Skeletal muscle satellite cell (primary cell): ENCODE results near the gene ZNHIT6.

Experiments used
- H3K27me3 ChIP-seq: 2 replicates; pipeline ENCODE4 v1.7.0; 2013; ENCODE audit warnings: low read length; ENCODE audit not compliant: control insufficient read depth, insufficient read depth
- H3K36me3 ChIP-seq: 2 replicates; pipeline ENCODE4 v1.7.0; 2013; ENCODE audit warnings: mild to moderate bottlenecking, control low read depth, low read length; ENCODE audit not compliant: insufficient read depth
- H3K4me1 ChIP-seq: 2 replicates; pipeline ENCODE4 v1.7.0; 2013; ENCODE audit warnings: low read length; ENCODE audit not compliant: control insufficient read depth, insufficient read depth
- H3K4me2 ChIP-seq: 2 replicates; pipeline ENCODE4 v1.7.0; 2013; ENCODE audit warnings: mild to moderate bottlenecking, low read length
- H3K4me3 ChIP-seq: 2 replicates; pipeline ENCODE4 v1.7.0; 2013; ENCODE audit warnings: low read length
- H3K9ac ChIP-seq: 2 replicates; pipeline ENCODE4 v1.7.0; 2013; ENCODE audit warnings: mild to moderate bottlenecking, low read depth, low read length, moderate library complexity
- H3K9me3 ChIP-seq: replicated peaks from 2 replicates; pipeline ENCODE4 v1.7.0; 2013; ENCODE audit warnings: mild to moderate bottlenecking, control low read depth, low read length

Gene ZNHIT6

GRCh38 chr1:85616736-85617135 is 91.5 kb downstream of the ZNHIT6 start:
- Histone ChIP-seq H3K9ac (no peak overlapping the region), H3K4me3 (no peak overlapping the region), H3K36me3 (peaks cover 4% of the 10 kb centered on the region), H3K4me1 (peaks cover 30% of the 10 kb centered on the region), H3K27me3 (no peaks in the 10 kb centered on the region), H3K9me3 (peaks cover 6% of the 10 kb centered on the region), H3K4me2 (no peak overlapping the region)

GRCh38 chr1:85616364-85616705 is 91.9 kb downstream of the ZNHIT6 start:
- H3K4me2 ChIP-seq, result no peak overlapping the region
- peaks cover 34% of the 10 kb centered on the region for H3K4me1 ChIP-seq
- H3K36me3 ChIP-seq, result peaks cover 1% of the 10 kb centered on the region
- peaks cover 3% of the 10 kb centered on the region for H3K9me3 ChIP-seq
- H3K9ac ChIP-seq, result no peak overlapping the region
- no peak overlapping the region for H3K4me3 ChIP-seq
- H3K27me3 ChIP-seq, result no peaks in the 10 kb centered on the region

GRCh38 chr1:85615586-85616363 is 92.5 kb downstream of the ZNHIT6 start:
- H3K9ac ChIP-seq, result no peak overlapping the region
- no peak overlapping the region for H3K4me2 ChIP-seq
- no peaks in the 10 kb centered on the region for H3K27me3 ChIP-seq
- no peak overlapping the region for H3K4me3 ChIP-seq
- no peaks in the 10 kb centered on the region for H3K9me3 ChIP-seq
- H3K36me3 ChIP-seq, result no peaks in the 10 kb centered on the region
- peaks cover 40% of the 10 kb centered on the region for H3K4me1 ChIP-seq

GRCh38 chr1:85612704-85613361 is 95.4 kb downstream of the ZNHIT6 start:
- H3K36me3 ChIP-seq, result no peaks in the 10 kb centered on the region
- H3K9ac ChIP-seq, result peak overlapping the region; percentile 90
- H3K9me3 ChIP-seq, result no peaks in the 10 kb centered on the region
- no peak overlapping the region for H3K4me3 ChIP-seq
- H3K27me3 ChIP-seq, result no peaks in the 10 kb centered on the region
- peaks cover 59% of the 10 kb centered on the region for H3K4me1 ChIP-seq
- H3K4me2 ChIP-seq, result peak overlapping the region; percentile 47

- Histone ChIP-seq H3K4me3 (no peak overlapping the region), H3K27me3 (no peaks in the 10 kb centered on the region), H3K4me2 (peak overlapping the region; percentile 52), H3K9me3 (no peaks in the 10 kb centered on the region), H3K36me3 (no peaks in the 10 kb centered on the region), H3K9ac (peak overlapping the region; percentile 90), H3K4me1 (peaks cover 57% of the 10 kb centered on the region)
Observed at GRCh38 chr1:85611856-85612255, 96.4 kb downstream of the ZNHIT6 start.

- Histone ChIP-seq H3K4me3 (peak overlapping the region; percentile 46), H3K27me3 (no peaks in the 10 kb centered on the region), H3K4me2 (peak overlapping the region; percentile 52), H3K4me1 (peaks cover 61% of the 10 kb centered on the region), H3K36me3 (no peaks in the 10 kb centered on the region), H3K9ac (peak overlapping the region; percentile 85), H3K9me3 (no peaks in the 10 kb centered on the region)
Observed at GRCh38 chr1:85611425-85611824, 96.8 kb downstream of the ZNHIT6 start.

- Histone ChIP-seq H3K27me3 (no peaks in the 10 kb centered on the region), H3K4me1 (peaks cover 69% of the 10 kb centered on the region), H3K4me3 (no peak overlapping the region)
Observed at GRCh38 chr1:85609976-85610375, 98.3 kb downstream of the ZNHIT6 start.

GRCh38 chr1:85608851-85609250 is 99.4 kb downstream of the ZNHIT6 start:
- Histone ChIP-seq H3K4me1 (peaks cover 69% of the 10 kb centered on the region), H3K4me2 (no peak overlapping the region), H3K9me3 (no peaks in the 10 kb centered on the region), H3K9ac (peak overlapping the region; percentile 83), H3K4me3 (no peak overlapping the region), H3K27me3 (no peaks in the 10 kb centered on the region), H3K36me3 (no peaks in the 10 kb centered on the region)

More at GRCh38 chr1:85609976-85610375, 98.3 kb downstream of the ZNHIT6 start:
- peak overlapping the region; percentile 85 for H3K9ac ChIP-seq
- H3K9me3 ChIP-seq, result no peaks in the 10 kb centered on the region
- H3K4me2 ChIP-seq, result no peak overlapping the region
- no peaks in the 10 kb centered on the region for H3K36me3 ChIP-seq

- Histone ChIP-seq H3K4me2 (peak overlapping the region; percentile 39), H3K9ac (peak overlapping the region; percentile 83), H3K4me3 (peak overlapping the region; percentile 12), H3K27me3 (no peaks in the 10 kb centered on the region), H3K36me3 (no peaks in the 10 kb centered on the region), H3K4me1 (peaks cover 61% of the 10 kb centered on the region), H3K9me3 (no peaks in the 10 kb centered on the region)
Observed at GRCh38 chr1:85607921-85608265, 100.3 kb downstream of the ZNHIT6 start.

- no peaks in the 10 kb centered on the region for H3K27me3 ChIP-seq
- H3K9ac ChIP-seq, result peak overlapping the region; percentile 83
- no peaks in the 10 kb centered on the region for H3K9me3 ChIP-seq
- no peaks in the 10 kb centered on the region for H3K36me3 ChIP-seq
- H3K4me2 ChIP-seq, result peak overlapping the region; percentile 43
- H3K4me3 ChIP-seq, result peak overlapping the region; percentile 12
- H3K4me1 ChIP-seq, result peaks cover 55% of the 10 kb centered on the region
Observed at GRCh38 chr1:85607126-85607920, 100.9 kb downstream of the ZNHIT6 start.

GRCh38 chr1:85606414-85606800 is 101.8 kb downstream of the ZNHIT6 start:
- H3K9ac ChIP-seq, result peak overlapping the region; percentile 72
- peak overlapping the region; percentile 43 for H3K4me2 ChIP-seq
- peaks cover 48% of the 10 kb centered on the region for H3K4me1 ChIP-seq
- no peaks in the 10 kb centered on the region for H3K36me3 ChIP-seq
- H3K27me3 ChIP-seq, result no peaks in the 10 kb centered on the region
- no peak overlapping the region for H3K4me3 ChIP-seq
- H3K9me3 ChIP-seq, result no peaks in the 10 kb centered on the region
